H1 (cell line): ENCODE data around the gene RNF44. TPM values are rescaled to one million over a fixed set of nuclear protein-coding genes. Genes with fewer than 3 reads are reported as not detected.

ENCODE experiments used
- BACH1 ChIP-seq: IDR thresholded peaks from 2 replicates; pipeline ENCODE4 v1.6.1; 2012; ENCODE audit warnings: low read length, improper control_type of control experiment
- CREB1 ChIP-seq: IDR thresholded peaks from 2 replicates; pipeline ENCODE4 v1.6.1; 2012; ENCODE audit warnings: inconsistent platforms
- EZH2 ChIP-seq: fragments of 200-600 bp; sonication (generic); IDR thresholded peaks from 2 replicates; pipeline ENCODE4 v1.7.1; 2012; ENCODE audit warnings: low read depth, mild to moderate bottlenecking, moderate library complexity, low read length, inconsistent platforms; ENCODE audit not compliant: severe bottlenecking
- FOSL1 ChIP-seq: IDR thresholded peaks from 2 replicates; pipeline ENCODE4 v1.6.1; 2011; ENCODE audit warnings: mild to moderate bottlenecking, low read depth, low read length, moderate library complexity; ENCODE audit not compliant: insufficient read depth
- POLR2A ChIP-seq, 2 experiments: IDR thresholded peaks; 1 replicate in 1 of 2; 2 replicates in 1 of 2; pipeline ENCODE4 v1.6.1; 2011; ENCODE audit warnings: low read depth in 2 of 2, low read length in 2 of 2, mild to moderate bottlenecking in 2 of 2; ENCODE audit errors: control extremely low read depth in 1 of 2
- RNF2 ChIP-seq: fragments of 200-900, 300-1000 bp; sonication (generic); IDR thresholded peaks from 2 replicates; pipeline ENCODE4 v1.7.1; 2016; ENCODE audit warnings: borderline replicate concordance, low read depth, mild to moderate bottlenecking, antibody characterized with exemption, low read length; ENCODE audit not compliant: poor library complexity, severe bottlenecking; ENCODE audit errors: missing control alignments
- SP1 ChIP-seq: IDR thresholded peaks from 2 replicates; pipeline ENCODE4 v1.6.1; 2011; ENCODE audit warnings: low read depth, low read length
- SP4 ChIP-seq: IDR thresholded peaks from 2 replicates; pipeline ENCODE4 v1.6.1; 2012; ENCODE audit warnings: low read length, inconsistent platforms
- SUZ12 ChIP-seq: fragments of 200-600 bp; sonication (generic); IDR thresholded peaks from 2 replicates; pipeline ENCODE4 v1.6.1; 2012; ENCODE audit warnings: mild to moderate bottlenecking, inconsistent platforms, low read length, moderate library complexity, mixed read lengths
- polyA plus RNA-seq, 7 experiments: library from polyadenylated mRNA; depleted of rRNA in 3 of 7; stranded (reverse) in 5 of 7; unstranded in 2 of 7; fragments of >200 nt in 5 of 7; fragments of 200-250 nt in 2 of 7; gene quantifications; 1 replicate in 5 of 7; 2 replicates in 1 of 7; 4 replicates in 1 of 7; pipeline versions ENCODE4 v1.2.1 to v1.2.3, GENCODE V29; 2011 to 2013; ENCODE audit warnings: missing spikeins in 2 of 7, mixed read lengths in 2 of 7
- total RNA-seq: library from RNA; stranded (reverse); fragmentation: NEBNext Ultra II Directional; extraction: Animal tissue kit (Norgen Biotek cat#: 25700); gene quantifications from 2 replicates; pipeline ENCODE4 v1.2.1, GENCODE V29; 2021

Gene RNF44
- total and polyA plus RNA-seq, 2 of the 8 experiments (the other 6 are each of a cell fraction or from before 2014, with no cell fraction given) = 54.7 to 164 TPM

GRCh38 chr5:176575488-176576422, 38.6 kb upstream of the RNF44 start (continued):
- TF ChIP-seq FOSL1 (no peak), SP4 (no peak), EZH2 (no peak), RNF2 (no peak), SUZ12 (no peak), POLR2A (IDR thresholded peaks at IDR 0.05; ENCODE audit: control extremely low read depth in 1 of 2, low read depth in 2 of 2, low read length in 2 of 2) (no peak), CREB1 (no peak), BACH1 (no peak), SP1 (no peak)
- TF ChIP-seq, all 59 proteins: peak for 0
